Head of caudate nucleus (tissue), 42 donors: Measurements from ENCODE around the gene ELMOD3.
A peak's percentile ranks its signal among the peaks of the same experiment; 100 is the strongest.
"Not testable (repeated sequence)": the region's sequence is repeated elsewhere in the genome, so short reads cannot be mapped to it uniquely, and the experiment has no call there.

Source experiments
- DNase-seq, 42 donors: peaks; one replicate each; pipeline versions ENCODE4 v3.0.0 to v3.0.0-alpha.2; 2020 to 2021; ENCODE audit warnings: mixed read lengths in 7 of 42
- intact Hi-C: fragments of 100-400 bp; cut with DNase I; formaldehyde crosslinking; loops from one replicate; pipeline ENCODE4 v1.15.0; 2022

ELMOD3 gene

GRCh38 chr2:85354286-85355072 lies at the start of gene ELMOD3, which contains the start of gene RETSAT:
ELMOD3 (plus strand) TSS chr2:85354769; CDS start chr2:85357199, 2,430 bp downstream.
RETSAT (minus strand) TSS chr2:85354528; CDS start chr2:85354507, 21 bp downstream.
- intact Hi-C loops, result loop anchor here (1.0 to 2.0 kb wide), 2 partner anchors 26 to 64 kb away; partner anchors contain the start of gene SH2D6
- peak; percentile 91 to 99 (median 96) for DNase-seq

- intact Hi-C loops, result no loop called here
- peak in 1 of 42 donors; percentile 10 for DNase-seq
These were observed 47.1 kb upstream of the ELMOD3 start for GRCh38 chr2:85307527-85307897.

- intact Hi-C loops, result no loop called here
- no peak for DNase-seq
These were observed 46.4 kb upstream of the ELMOD3 start for GRCh38 chr2:85308201-85308600.

- peak; percentile 25 to 85 (median 70) for DNase-seq
- intact Hi-C loops, result no loop called here
These were observed 45.5 kb upstream of the ELMOD3 start for GRCh38 chr2:85308896-85309555.

- DNase-seq, result peak in 4 of 42 donors; percentile 26 to 46 (median 37)
- intact Hi-C loops, result no loop called here
These were observed 44.8 kb upstream of the ELMOD3 start for GRCh38 chr2:85309699-85310321.

- intact Hi-C loops, result no loop called here
- DNase-seq, result no peak
These were observed 44.2 kb upstream of the ELMOD3 start for GRCh38 chr2:85310330-85310729.

- intact Hi-C loops, result no loop called here
These were observed 42.2 kb upstream of the ELMOD3 start for GRCh38 chr2:85312404-85312803.

GRCh38 chr2:85314884-85315242 lies 39.7 kb upstream of the ELMOD3 start:
- intact Hi-C loops, result no loop called here
- DNase-seq, result no peak

More at GRCh38 chr2:85312404-85312803, 42.2 kb upstream of the ELMOD3 start:
- no peak for DNase-seq

GRCh38 chr2:85315921-85316320 lies 38.6 kb upstream of the ELMOD3 start:
- peak in 1 of 42 donors; percentile 1 for DNase-seq
- intact Hi-C loops, result not testable (repeated sequence)

- intact Hi-C loops, result no loop called here
- DNase-seq, result peak in 1 of 42 donors; percentile 35
These were observed 36.1 kb upstream of the ELMOD3 start for GRCh38 chr2:85318222-85319074.

- intact Hi-C loops, result loop anchor here (10.0 kb wide), 1 partner anchor 235 kb away; no protein-coding TSS in a partner anchor
- peak in 1 of 42 donors; percentile 19 for DNase-seq
These were observed 34.8 kb upstream of the ELMOD3 start for GRCh38 chr2:85319796-85320195.

- DNase-seq, result peak in 1 of 42 donors; percentile 18
- intact Hi-C loops, result loop anchor here (10.0 kb wide), 1 partner anchor 231 kb away; no protein-coding TSS in a partner anchor
These were observed 31.1 kb upstream of the ELMOD3 start for GRCh38 chr2:85323351-85323987.

GRCh38 chr2:85323988-85324367 lies 30.6 kb upstream of the ELMOD3 start:
- intact Hi-C loops, result loop anchor here (10.0 kb wide), 1 partner anchor 231 kb away; no protein-coding TSS in a partner anchor
- DNase-seq, result peak in 1 of 42 donors; percentile 15

GRCh38 chr2:85324639-85325465 lies 29.7 kb upstream of the ELMOD3 start:
- intact Hi-C loops, result loop anchor here (10.0 kb wide), 1 partner anchor 230 kb away; no protein-coding TSS in a partner anchor
- DNase-seq, result peak in 1 of 42 donors; percentile 13

GRCh38 chr2:85325466-85325811 lies 29.1 kb upstream of the ELMOD3 start:
- no peak for DNase-seq

GRCh38 chr2:85326406-85327159 lies 28.0 kb upstream of the ELMOD3 start:
- intact Hi-C loops, result loop anchor here (10.0 kb wide), 1 partner anchor 228 kb away; no protein-coding TSS in a partner anchor
- DNase-seq, result peak in 2 of 42 donors; percentile 17 to 38

More at GRCh38 chr2:85325466-85325811, 29.1 kb upstream of the ELMOD3 start:
- intact Hi-C loops, result loop anchor here (10.0 kb wide), 1 partner anchor 229 kb away; no protein-coding TSS in a partner anchor
